Body of pancreas (tissue), 4 donors: ENCODE results near the gene FAM228A. TPM values are rescaled to one million over a fixed set of nuclear protein-coding genes. Genes with fewer than 3 reads are reported as not detected.

Source experiments
- ATAC-seq: fragments of 150-250 bp; one replicate; pipeline ENCODE4 v1.9.1; 2016
- DNase-seq, 4 donors: peaks; one replicate each; pipeline ENCODE4 v3.0.0-alpha.2; 2019
- H3K27ac ChIP-seq, 4 donors: fragments of 200-600 bp; sonication (generic); 1 replicate in 3 of 4; 2 replicates in 1 of 4; pipeline versions ENCODE4 v1.5.1 to v1.6.1; 2016 to 2019; ENCODE audit warnings: mild to moderate bottlenecking in 1 of 4, mixed read lengths in 1 of 4, moderate library complexity in 1 of 4
- H3K27me3 ChIP-seq, 2 donors: fragments of 200-600 bp; sonication (generic); one replicate each; pipeline ENCODE4 v1.6.0; 2016; ENCODE audit warnings: mild to moderate bottlenecking in 1 of 2
- H3K36me3 ChIP-seq, 2 donors: fragments of 200-600 bp; sonication (generic); replicated peaks in 1 of 2; 2 replicates each; pipeline ENCODE4 v1.5.1; 2016; ENCODE audit warnings: low read depth in 2 of 2; ENCODE audit not compliant: insufficient read depth in 1 of 2
- H3K4me1 ChIP-seq: fragments of 200-600 bp; sonication (generic); one replicate; pipeline ENCODE4 v1.6.0; 2016
- H3K4me3 ChIP-seq, 2 donors: fragments of 200-600 bp; sonication (generic); 1 replicate in 1 of 2; 2 replicates in 1 of 2; pipeline ENCODE4 v1.5.1; 2016 to 2019
- H3K9me3 ChIP-seq, 3 donors: fragments of 200-600 bp; sonication (generic); 1 replicate in 2 of 3; 2 replicates in 1 of 3; pipeline ENCODE4 v1.5.1; 2016
- CTCF ChIP-seq, 7 experiments: fragments of 450-650 bp in 4 of 7; fragments of 200-600 bp in 3 of 7; sonication (generic) in 3 of 7; IDR thresholded peaks; one replicate each; pipeline ENCODE4 v1.5.1; 2016 to 2019; ENCODE audit warnings: antibody characterized with exemption in 7 of 7
- POLR2A ChIP-seq, 3 donors: fragments of 450-650 bp; IDR thresholded peaks; one replicate each; pipeline ENCODE4 v1.6.1; 2016; ENCODE audit warnings: antibody characterized with exemption in 3 of 3, mild to moderate bottlenecking in 2 of 3
- WGBS, 2 donors: methylation state at CpG; one replicate each; pipeline ENCODE4 v1.1.5; 2017; 5-methylcytosine and 5-hydroxymethylcytosine counted together
- intact Hi-C: fragments of 100-400 bp; cut with DNase I; formaldehyde crosslinking; loops from one replicate; pipeline ENCODE4 v1.15.1; 2023
- total RNA-seq, 2 donors: library from RNA; depleted of rRNA; stranded (reverse); fragments of >200 nt; gene quantifications; one replicate each; pipeline ENCODE4 v1.1.0, GENCODE V29; 2016

The FAM228A gene
- total RNA-seq, 2 donors from 2014 or later: not detected

DNA sequence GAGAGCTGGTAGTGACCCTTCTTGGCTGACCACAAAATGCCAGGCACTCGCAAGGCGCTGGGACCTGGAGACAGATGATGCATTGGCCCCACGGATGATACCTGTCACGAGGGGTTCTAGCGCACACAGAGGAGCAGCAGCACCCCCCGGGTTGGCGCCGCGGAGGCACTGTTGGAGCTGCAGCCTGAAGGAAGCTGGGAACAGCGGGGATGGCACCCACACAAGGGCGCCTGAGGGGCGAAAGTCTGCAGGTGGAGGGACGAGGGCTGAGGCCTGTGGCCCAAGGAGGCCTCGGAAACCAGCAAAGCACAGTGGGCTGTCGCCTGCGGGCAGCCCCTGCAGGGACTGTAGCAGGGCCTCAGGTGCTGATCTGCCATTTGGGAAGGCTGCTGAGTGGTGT, 33.6 kb downstream of the FAM228A start:
- intact Hi-C loops: no loop called here
- WGBS, 2 donors: 93 to 97% methylated on average over 16 of the region's 16 CpGs
- H3K27ac ChIP-seq: no peak overlapping the region

GRCh38 chr2:24209389-24210105, 34.7 kb downstream of the FAM228A start:
- TF ChIP-seq POLR2A (IDR thresholded peaks at IDR 0.05) (no peak), CTCF (IDR thresholded peaks at IDR 0.05) (no peak)
- no peak for ATAC-seq
- no peaks in the 10 kb centered on the region for H3K4me1 ChIP-seq
- DNase-seq: no peak
- H3K27ac ChIP-seq: no peak overlapping the region
- intact Hi-C loops: no loop called here
- no peaks in the 10 kb centered on the region for H3K27me3 ChIP-seq
- H3K4me3 ChIP-seq: no peak overlapping the region
- H3K9me3 ChIP-seq: no peaks in the 10 kb centered on the region
- WGBS, 2 donors: 85 to 88% methylated on average over 14 to 17 of the region's 17 CpGs
- peaks cover 0 to 41% of the 10 kb centered on the region in 2 donors for H3K36me3 ChIP-seq

More for the DNA sequence above, 33.6 kb downstream of the FAM228A start:
- no peaks in the 10 kb centered on the region for H3K27me3 ChIP-seq
- H3K36me3 ChIP-seq: peaks cover 9 to 50% of the 10 kb centered on the region in 2 donors
- H3K4me3 ChIP-seq: no peak overlapping the region
- ATAC-seq (no peak), DNase-seq (no peak)
- H3K4me1 ChIP-seq: no peaks in the 10 kb centered on the region
- TF ChIP-seq POLR2A (IDR thresholded peaks at IDR 0.05) (no peak), CTCF (IDR thresholded peaks at IDR 0.05) (no peak)
- no peaks in the 10 kb centered on the region for H3K9me3 ChIP-seq

DNA sequence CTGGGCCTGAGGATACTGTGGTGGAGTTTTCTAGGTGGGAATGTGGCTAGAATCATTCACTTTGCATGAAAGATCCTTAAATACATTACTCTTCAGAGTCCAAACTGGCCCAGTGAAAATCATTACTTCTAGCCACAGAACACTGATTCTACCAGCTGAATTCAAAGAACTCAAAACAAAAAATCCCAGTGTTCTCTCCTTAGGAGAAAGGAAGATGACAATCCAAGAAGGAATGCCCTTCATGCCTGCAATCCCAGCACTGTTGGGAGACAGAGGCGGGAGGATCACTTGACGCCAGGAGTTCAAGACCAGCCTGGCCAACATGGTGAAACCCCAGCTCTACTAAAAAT, 35.2 kb downstream of the FAM228A start:
- no peak for DNase-seq
- H3K4me1 ChIP-seq: no peaks in the 10 kb centered on the region
- no peak for TF ChIP-seq CTCF (IDR thresholded peaks at IDR 0.05)
- TF ChIP-seq POLR2A (IDR thresholded peaks at IDR 0.05): no peak
- intact Hi-C loops: no loop called here
- WGBS, 2 donors: 100% methylated on average over 2 of the region's 2 CpGs
- no peaks in the 10 kb centered on the region for H3K27me3 ChIP-seq
- H3K36me3 ChIP-seq: peaks cover 0 to 44% of the 10 kb centered on the region in 2 donors
- no peak overlapping the region for H3K4me3 ChIP-seq
- no peak overlapping the region for H3K27ac ChIP-seq
- no peaks in the 10 kb centered on the region for H3K9me3 ChIP-seq
- no peak for ATAC-seq

GRCh38 chr2:24210723-24211122, 35.9 kb downstream of the FAM228A start:
- ATAC-seq: no peak
- 93 to 95% methylated on average over 21 of the region's 21 CpGs for WGBS, 2 donors
- Histone ChIP-seq H3K9me3 (no peaks in the 10 kb centered on the region), H3K27me3 (no peaks in the 10 kb centered on the region), H3K36me3 (peaks cover 0 to 41% of the 10 kb centered on the region in 2 donors), H3K4me3 (no peak overlapping the region), H3K27ac (no peak overlapping the region), H3K4me1 (no peaks in the 10 kb centered on the region)
- TF ChIP-seq CTCF (IDR thresholded peaks at IDR 0.05) (no peak), POLR2A (IDR thresholded peaks at IDR 0.05) (no peak)
- DNase-seq: no peak
- intact Hi-C loops: no loop called here

- 81 to 85% methylated on average over 7 of the region's 7 CpGs for WGBS, 2 donors
- Histone ChIP-seq H3K36me3 (peaks cover 0 to 40% of the 10 kb centered on the region in 2 donors), H3K27me3 (no peaks in the 10 kb centered on the region), H3K4me3 (no peak overlapping the region), H3K27ac (no peak overlapping the region), H3K4me1 (no peaks in the 10 kb centered on the region), H3K9me3 (no peaks in the 10 kb centered on the region)
- ATAC-seq (no peak), DNase-seq (no peak)
- intact Hi-C loops: no loop called here
- TF ChIP-seq CTCF (IDR thresholded peaks at IDR 0.05): no peak
- no peak for TF ChIP-seq POLR2A (IDR thresholded peaks at IDR 0.05)
Measured at GRCh38 chr2:24211408-24211807, 36.6 kb downstream of the FAM228A start.
